HG03457 (cell line): ENCODE measurements around the gene CACNA1H.

Source experiments
- ATAC-seq: cut with Tn5 transposase; IDR thresholded peaks from one replicate; pipeline ENCODE4 v1.9.1; 2021; ENCODE audit warnings: moderate number of reproducible peaks; ENCODE audit not compliant: unreplicated experiment

CACNA1H gene

GRCh38 chr16:1140582-1141162 lies 12.2 kb upstream of the CACNA1H start:
- ATAC-seq = no peak

- ATAC-seq = no peak
Observed at GRCh38 chr16:1141191-1141590, 11.7 kb upstream of the CACNA1H start.

GRCh38 chr16:1141716-1142115 lies 11.2 kb upstream of the CACNA1H start:
- no peak for ATAC-seq

GRCh38 chr16:1142911-1143310 lies 10.0 kb upstream of the CACNA1H start:
- no peak for ATAC-seq

- no peak for ATAC-seq
Observed at GRCh38 chr16:1143761-1144450, 9.0 kb upstream of the CACNA1H start.

- no peak for ATAC-seq
Observed at GRCh38 chr16:1144476-1145382, 8.2 kb upstream of the CACNA1H start.

- no peak for ATAC-seq
Observed at GRCh38 chr16:1145383-1146100, 7.4 kb upstream of the CACNA1H start.

GRCh38 chr16:1146409-1146808 lies 6.5 kb upstream of the CACNA1H start:
- ATAC-seq = no peak

GRCh38 chr16:1147027-1147426 lies 5.9 kb upstream of the CACNA1H start:
- ATAC-seq = no peak

GRCh38 chr16:1149101-1149636 lies 3.7 kb upstream of the CACNA1H start:
- no peak for ATAC-seq

GRCh38 chr16:1150511-1150982 lies 2.4 kb upstream of the CACNA1H start:
- ATAC-seq = no peak

- no peak for ATAC-seq
Observed at GRCh38 chr16:1151424-1152122, 1.3 kb upstream of the CACNA1H start.

GRCh38 chr16:1152123-1152638 lies 725 bp upstream of the CACNA1H start:
- ATAC-seq = no peak

- ATAC-seq = no peak
Observed at GRCh38 chr16:1153480-1154160, 714 bp downstream of the CACNA1H start.

GRCh38 chr16:1154291-1154886 lies 1.5 kb downstream of the CACNA1H start:
- no peak for ATAC-seq

GRCh38 chr16:1154887-1155331 lies 2.0 kb downstream of the CACNA1H start:
- no peak for ATAC-seq

- no peak for ATAC-seq
Observed at GRCh38 chr16:1155353-1156054, 2.6 kb downstream of the CACNA1H start.
